Measurements from ENCODE around the gene RNASET2. TPM values are rescaled to one million over a fixed set of nuclear protein-coding genes. Genes with fewer than 3 reads are reported as not detected.

Gene RNASET2
- total and polyA plus RNA-seq, 5 donors: 19.4 to 27.2 (median 22.5) TPM

- no peak for DNase-seq
- H3K9me3 ChIP-seq (ENCODE audit: control insufficient read depth, low read length): no peaks in the 10 kb centered on the region
- no peaks in the 10 kb centered on the region for H3K27me3 ChIP-seq (ENCODE audit: control insufficient read depth, insufficient read depth)
- ATAC-seq: no peak
- no peak overlapping the region for H3K27ac ChIP-seq (ENCODE audit: low read length)
- H3K4me1 ChIP-seq (ENCODE audit: control insufficient read depth, insufficient read depth, low read length): no peaks in the 10 kb centered on the region
- no peak overlapping the region for H3K4me3 ChIP-seq (ENCODE audit: low read length)
- intact Hi-C loops (cut with DNase I): no loop called here
- WGBS: 85% methylated on average over 8 of the region's 8 CpGs
Measured at GRCh38 chr6:166907373-166907841, 48.9 kb downstream of the RNASET2 start.

- ATAC-seq (no peak), DNase-seq (peak in 1 of 3 donors; percentile 27)
- Histone ChIP-seq H3K4me1 (ENCODE audit: control insufficient read depth, insufficient read depth, low read length) (no peaks in the 10 kb centered on the region), H3K9me3 (ENCODE audit: control insufficient read depth, low read length) (no peaks in the 10 kb centered on the region), H3K27me3 (ENCODE audit: control insufficient read depth, insufficient read depth) (no peaks in the 10 kb centered on the region), H3K4me3 (ENCODE audit: low read length) (no peak overlapping the region), H3K27ac (ENCODE audit: low read length) (no peak overlapping the region)
- intact Hi-C loops (cut with DNase I): no loop called here
- WGBS: 87% methylated on average over 17 of the region's 17 CpGs
Measured at GRCh38 chr6:166906376-166907044, 49.8 kb downstream of the RNASET2 start.

- intact Hi-C loops (cut with DNase I): no loop called here
- ATAC-seq (no peak), DNase-seq (no peak)
- WGBS: 83% methylated on average over 12 of the region's 12 CpGs
- Histone ChIP-seq H3K27ac (ENCODE audit: low read length) (no peak overlapping the region), H3K4me3 (ENCODE audit: low read length) (no peak overlapping the region), H3K9me3 (ENCODE audit: control insufficient read depth, low read length) (no peaks in the 10 kb centered on the region), H3K4me1 (ENCODE audit: control insufficient read depth, insufficient read depth, low read length) (no peaks in the 10 kb centered on the region), H3K27me3 (ENCODE audit: control insufficient read depth, insufficient read depth) (no peaks in the 10 kb centered on the region)
Measured at GRCh38 chr6:166905505-166906134, 50.7 kb downstream of the RNASET2 start.

- Histone ChIP-seq H3K9me3 (ENCODE audit: control insufficient read depth, low read length) (no peaks in the 10 kb centered on the region), H3K4me1 (ENCODE audit: control insufficient read depth, insufficient read depth, low read length) (no peaks in the 10 kb centered on the region), H3K27me3 (ENCODE audit: control insufficient read depth, insufficient read depth) (no peaks in the 10 kb centered on the region), H3K4me3 (ENCODE audit: low read length) (no peak overlapping the region), H3K27ac (ENCODE audit: low read length) (no peak overlapping the region)
- DNase-seq: no peak
- intact Hi-C loops (cut with DNase I): no loop called here
- ATAC-seq: no peak
- WGBS: 77% methylated on average over 10 of the region's 10 CpGs
Measured at GRCh38 chr6:166905013-166905412, 51.3 kb downstream of the RNASET2 start.

GRCh38 chr6:166904101-166904746, 52.1 kb downstream of the RNASET2 start:
- H3K27me3 ChIP-seq (ENCODE audit: control insufficient read depth, insufficient read depth): no peaks in the 10 kb centered on the region
- intact Hi-C loops (cut with DNase I): no loop called here
- no peak overlapping the region for H3K27ac ChIP-seq (ENCODE audit: low read length)
- ATAC-seq: peak; percentile 29 to 47
- no peaks in the 10 kb centered on the region for H3K9me3 ChIP-seq (ENCODE audit: control insufficient read depth, low read length)
- no peaks in the 10 kb centered on the region for H3K4me1 ChIP-seq (ENCODE audit: control insufficient read depth, insufficient read depth, low read length)
- H3K4me3 ChIP-seq (ENCODE audit: low read length): no peak overlapping the region
- 22% methylated on average over 23 of the region's 23 CpGs for WGBS
- peak in 1 of 3 donors; percentile 65 for DNase-seq

GRCh38 chr6:166903500-166903899, 52.9 kb downstream of the RNASET2 start:
- H3K4me1 ChIP-seq (ENCODE audit: control insufficient read depth, insufficient read depth, low read length): no peaks in the 10 kb centered on the region
- DNase-seq (peak in 1 of 3 donors; percentile 37), ATAC-seq (no peak)
- H3K4me3 ChIP-seq (ENCODE audit: low read length): no peak overlapping the region
- no peak overlapping the region for H3K27ac ChIP-seq (ENCODE audit: low read length)
- WGBS: 60% methylated on average over 13 of the region's 13 CpGs
- H3K9me3 ChIP-seq (ENCODE audit: control insufficient read depth, low read length): no peaks in the 10 kb centered on the region
- no peaks in the 10 kb centered on the region for H3K27me3 ChIP-seq (ENCODE audit: control insufficient read depth, insufficient read depth)
- intact Hi-C loops (cut with DNase I): no loop called here

- H3K4me3 ChIP-seq (ENCODE audit: low read length): no peak overlapping the region
- DNase-seq (no peak), ATAC-seq (no peak)
- H3K27me3 ChIP-seq (ENCODE audit: control insufficient read depth, insufficient read depth): no peaks in the 10 kb centered on the region
- no peak overlapping the region for H3K27ac ChIP-seq (ENCODE audit: low read length)
- H3K4me1 ChIP-seq (ENCODE audit: control insufficient read depth, insufficient read depth, low read length): no peaks in the 10 kb centered on the region
- H3K9me3 ChIP-seq (ENCODE audit: control insufficient read depth, low read length): no peaks in the 10 kb centered on the region
- intact Hi-C loops (cut with DNase I): no loop called here
- 87% methylated on average over 8 of the region's 8 CpGs for WGBS
Measured at GRCh38 chr6:166903027-166903426, 53.3 kb downstream of the RNASET2 start.

- WGBS: 93% methylated on average over 33 of the region's 33 CpGs
- intact Hi-C loops (cut with DNase I): no loop called here
- ATAC-seq (no peak), DNase-seq (peak in 1 of 3 donors; percentile 21)
- Histone ChIP-seq H3K4me1 (ENCODE audit: control insufficient read depth, insufficient read depth, low read length) (no peaks in the 10 kb centered on the region), H3K27ac (ENCODE audit: low read length) (no peak overlapping the region), H3K27me3 (ENCODE audit: control insufficient read depth, insufficient read depth) (no peaks in the 10 kb centered on the region), H3K4me3 (ENCODE audit: low read length) (no peak overlapping the region), H3K9me3 (ENCODE audit: control insufficient read depth, low read length) (no peaks in the 10 kb centered on the region)
Measured at GRCh38 chr6:166902211-166902755, 54.1 kb downstream of the RNASET2 start.

GRCh38 chr6:166901626-166902025, 54.7 kb downstream of the RNASET2 start:
- ATAC-seq (no peak), DNase-seq (peak in 1 of 3 donors; percentile 32)
- Histone ChIP-seq H3K4me1 (ENCODE audit: control insufficient read depth, insufficient read depth, low read length) (no peaks in the 10 kb centered on the region), H3K27ac (ENCODE audit: low read length) (no peak overlapping the region), H3K27me3 (ENCODE audit: control insufficient read depth, insufficient read depth) (no peaks in the 10 kb centered on the region), H3K4me3 (ENCODE audit: low read length) (no peak overlapping the region), H3K9me3 (ENCODE audit: control insufficient read depth, low read length) (no peaks in the 10 kb centered on the region)
- intact Hi-C loops (cut with DNase I): no loop called here
- 96% methylated on average over 45 of the region's 45 CpGs for WGBS

- no peaks in the 10 kb centered on the region for H3K9me3 ChIP-seq (ENCODE audit: control insufficient read depth, low read length)
- H3K4me1 ChIP-seq (ENCODE audit: control insufficient read depth, insufficient read depth, low read length): no peaks in the 10 kb centered on the region
- DNase-seq: peak in 1 of 3 donors; percentile 34
- H3K27ac ChIP-seq (ENCODE audit: low read length): no peak overlapping the region
- 96% methylated on average over 53 of the region's 53 CpGs for WGBS
- intact Hi-C loops (cut with DNase I): no loop called here
- no peak for ATAC-seq
- H3K4me3 ChIP-seq (ENCODE audit: low read length): no peak overlapping the region
- H3K27me3 ChIP-seq (ENCODE audit: control insufficient read depth, insufficient read depth): no peaks in the 10 kb centered on the region
Measured at GRCh38 chr6:166900956-166901607, 55.3 kb downstream of the RNASET2 start.

Data from right cardiac atrium (tissue), 5 donors.